GM10266 (cell line): ENCODE data around the gene SHISA9.

Source experiments
- DNase-seq: peaks from one replicate; pipeline ENCODE4 v3.0.0; 2012; ENCODE audit errors: extremely low spot score
- TF ChIP-seq, protein P1 (sequence below): IDR thresholded peaks from 2 replicates; pipeline ENCODE4 v1.5.1; 2012; ENCODE audit warnings: mild to moderate bottlenecking, low read depth; ENCODE audit not compliant: control insufficient read depth, insufficient read depth; ENCODE audit errors: missing control alignments

Gene SHISA9

DNA sequence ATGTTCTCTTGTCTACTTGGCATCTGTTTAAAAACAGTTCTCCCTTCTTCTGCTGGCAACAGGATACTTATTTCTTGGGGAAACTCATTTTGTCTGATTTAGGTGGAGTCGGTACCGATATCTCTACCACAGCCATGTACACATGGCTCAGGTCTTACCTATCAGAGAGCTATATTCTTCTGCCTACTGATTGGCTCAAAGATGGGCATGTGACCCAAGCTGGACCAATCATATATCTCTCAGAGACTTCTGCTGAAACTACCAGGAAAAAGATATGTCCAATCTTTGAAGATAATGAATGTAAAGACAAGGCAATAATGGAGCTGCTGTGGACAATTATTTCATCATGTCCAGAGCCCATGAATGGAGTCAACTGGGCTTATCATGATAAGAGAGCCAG, 21.6 kb upstream of the SHISA9 start:
- TF ChIP-seq, protein P1, sequence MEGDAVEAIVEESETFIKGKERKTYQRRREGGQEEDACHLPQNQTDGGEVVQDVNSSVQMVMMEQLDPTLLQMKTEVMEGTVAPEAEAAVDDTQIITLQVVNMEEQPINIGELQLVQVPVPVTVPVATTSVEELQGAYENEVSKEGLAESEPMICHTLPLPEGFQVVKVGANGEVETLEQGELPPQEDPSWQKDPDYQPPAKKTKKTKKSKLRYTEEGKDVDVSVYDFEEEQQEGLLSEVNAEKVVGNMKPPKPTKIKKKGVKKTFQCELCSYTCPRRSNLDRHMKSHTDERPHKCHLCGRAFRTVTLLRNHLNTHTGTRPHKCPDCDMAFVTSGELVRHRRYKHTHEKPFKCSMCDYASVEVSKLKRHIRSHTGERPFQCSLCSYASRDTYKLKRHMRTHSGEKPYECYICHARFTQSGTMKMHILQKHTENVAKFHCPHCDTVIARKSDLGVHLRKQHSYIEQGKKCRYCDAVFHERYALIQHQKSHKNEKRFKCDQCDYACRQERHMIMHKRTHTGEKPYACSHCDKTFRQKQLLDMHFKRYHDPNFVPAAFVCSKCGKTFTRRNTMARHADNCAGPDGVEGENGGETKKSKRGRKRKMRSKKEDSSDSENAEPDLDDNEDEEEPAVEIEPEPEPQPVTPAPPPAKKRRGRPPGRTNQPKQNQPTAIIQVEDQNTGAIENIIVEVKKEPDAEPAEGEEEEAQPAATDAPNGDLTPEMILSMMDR = no peak

DNA sequence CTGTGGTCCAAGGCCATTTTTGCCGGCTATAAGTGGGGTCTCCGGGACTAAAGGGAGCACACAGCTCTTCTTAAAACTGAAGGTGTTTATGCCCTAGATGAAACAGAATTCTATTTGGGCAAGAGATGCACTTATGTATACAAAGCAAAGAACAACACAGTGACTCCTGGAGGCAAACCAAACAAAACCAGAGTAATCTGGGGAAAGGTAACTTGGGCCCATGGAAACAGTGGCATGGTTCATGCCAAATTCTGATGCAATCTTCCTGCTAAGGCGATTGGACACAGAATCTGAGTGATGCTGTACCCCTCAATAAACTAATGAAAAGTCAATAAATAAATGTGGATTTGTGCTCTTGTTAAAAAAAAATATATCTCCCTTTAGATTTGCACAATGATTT, 20.2 kb upstream of the SHISA9 start:
- TF ChIP-seq, protein P1 = no peak
- no peak for DNase-seq

More for the DNA sequence above, 21.6 kb upstream of the SHISA9 start:
- no peak for DNase-seq

DNA sequence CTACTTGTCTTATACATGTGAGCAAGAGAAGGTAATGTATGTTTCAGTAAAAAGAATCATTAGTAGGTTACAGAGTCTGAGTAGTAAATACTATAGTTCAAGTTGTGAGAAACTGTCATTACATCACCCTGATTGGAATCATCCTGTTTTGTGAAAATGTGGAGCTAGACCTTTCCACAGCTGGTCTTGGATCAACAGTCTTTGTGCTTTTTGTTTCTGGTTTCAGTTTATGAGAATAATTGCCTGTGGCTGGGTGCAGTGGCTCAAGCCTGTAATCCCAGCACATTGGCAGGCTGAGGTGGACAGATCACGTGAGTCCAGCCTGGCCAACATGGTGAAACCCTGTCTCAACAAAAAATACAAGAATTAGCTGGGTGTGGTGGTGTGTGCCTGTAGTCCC, 19.7 kb upstream of the SHISA9 start:
- TF ChIP-seq, protein P1 = no peak
- DNase-seq = no peak

DNA sequence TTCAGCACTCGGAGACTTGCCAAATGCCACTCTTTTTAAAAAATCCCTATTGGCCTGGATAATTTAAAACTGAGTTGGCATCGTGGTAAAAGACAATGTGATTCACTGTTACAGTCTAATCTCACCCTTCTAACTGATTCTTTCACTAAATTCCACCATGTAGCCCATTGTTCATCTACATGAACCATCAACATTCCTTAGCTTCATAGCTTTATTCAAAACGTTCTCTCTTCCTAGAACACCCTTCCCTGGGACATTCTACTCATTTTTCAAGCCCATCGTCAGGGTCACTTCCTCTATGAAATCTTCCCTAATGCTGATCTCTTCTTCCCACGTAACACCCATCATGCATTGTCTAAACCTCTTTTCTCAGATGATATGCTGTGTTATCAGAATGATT, 15.7 kb upstream of the SHISA9 start:
- no peak for DNase-seq
- TF ChIP-seq, protein P1 = no peak

DNA sequence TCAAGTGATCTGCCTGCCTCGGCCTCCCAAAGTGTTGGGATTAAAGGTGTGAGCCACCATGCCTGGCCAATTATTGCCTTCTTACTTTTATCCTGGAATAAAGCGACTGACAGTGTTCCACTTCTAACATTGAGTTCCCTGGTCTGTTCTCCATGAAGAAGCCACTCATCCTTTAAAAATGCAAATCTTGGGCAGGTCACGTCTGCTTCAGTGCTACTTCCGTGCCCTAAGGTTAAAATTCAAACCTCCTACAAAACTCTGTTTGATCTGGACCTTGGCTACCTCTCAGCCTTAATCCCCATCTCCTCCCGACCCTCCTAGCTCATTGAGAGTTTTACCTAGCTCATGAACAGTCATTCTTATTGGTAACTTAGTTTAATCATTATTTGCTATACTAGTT, 9.6 kb upstream of the SHISA9 start:
- TF ChIP-seq, protein P1 = no peak
- DNase-seq = no peak

DNA sequence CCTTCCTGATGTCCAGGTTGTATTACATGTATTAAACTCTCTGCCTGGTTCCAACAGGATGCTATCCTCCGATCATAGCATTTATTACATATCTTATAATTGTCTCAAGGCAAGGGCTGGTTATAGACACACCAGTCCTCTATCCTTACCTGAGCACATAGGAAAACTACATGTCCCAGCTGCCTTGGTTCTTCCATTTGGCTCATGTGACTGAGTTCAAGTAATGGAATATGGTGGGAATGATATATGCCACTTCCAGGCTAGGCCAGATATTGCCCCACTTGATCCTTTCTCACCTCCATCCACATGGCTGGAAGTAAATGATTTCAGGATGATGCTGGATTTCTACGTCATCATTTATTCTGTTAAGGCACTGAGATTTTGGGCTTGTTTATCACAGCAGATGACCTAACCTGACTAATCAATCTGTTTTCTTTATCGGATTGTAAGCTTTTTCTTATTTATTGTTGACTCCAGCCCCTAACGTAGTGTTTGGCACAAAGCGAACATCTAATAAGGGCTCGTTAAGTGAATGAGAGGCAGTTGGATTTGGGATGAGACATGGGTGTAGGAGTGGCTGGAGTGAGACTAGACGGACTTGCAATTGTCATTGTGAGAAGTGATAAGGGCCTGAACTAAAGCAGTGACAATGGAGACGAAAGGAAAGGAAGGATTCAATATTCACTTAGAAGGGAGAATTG, 8.2 kb upstream of the SHISA9 start:
- DNase-seq = no peak
- TF ChIP-seq, protein P1 = no peak

DNA sequence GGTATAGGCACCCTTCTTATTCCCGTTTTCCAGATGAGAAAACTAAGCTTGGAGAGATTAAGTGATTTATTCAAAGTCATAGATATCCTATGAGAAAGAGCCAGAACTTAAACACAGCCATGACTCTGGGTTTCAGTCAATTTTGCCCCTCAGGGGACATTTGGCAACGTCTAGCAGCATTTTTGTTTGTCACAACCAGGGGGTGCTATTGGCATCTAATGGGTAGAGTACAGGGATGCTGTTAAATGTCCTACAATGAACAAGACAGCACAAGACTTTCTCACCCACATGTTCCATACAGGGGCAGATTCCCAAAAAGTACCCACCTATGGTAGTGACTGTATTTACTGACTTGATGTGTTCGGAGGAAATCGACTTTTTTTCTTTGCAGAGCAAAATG, 4.8 kb upstream of the SHISA9 start:
- TF ChIP-seq, protein P1 = peak; percentile 60
- DNase-seq = peak; percentile 33
